IgD-negative memory B cell (primary cell): Measurements from ENCODE around the gene SPATS2. TPM values are rescaled to one million over a fixed set of nuclear protein-coding genes. Genes with fewer than 3 reads are reported as not detected.
A peak's percentile ranks its signal among the peaks of the same experiment; 100 is the strongest.
"Not testable (repeated sequence)": the region's sequence is repeated elsewhere in the genome, so short reads cannot be mapped to it uniquely, and the experiment has no call there.

Source experiments
- H3K27ac Mint-ChIP-seq, 3 donors: one replicate each; pipeline ENCODE4 v1.8.0; 2020 to 2022; ENCODE audit warnings: mild to moderate bottlenecking in 3 of 3, mixed read lengths in 3 of 3, moderate library complexity in 1 of 3
- H3K27me3 Mint-ChIP-seq: one replicate; pipeline ENCODE4 v1.8.0; 2021; ENCODE audit warnings: mixed read lengths
- H3K36me3 Mint-ChIP-seq: one replicate; pipeline ENCODE4 v1.8.0; 2020; ENCODE audit warnings: mild to moderate bottlenecking, mixed read lengths
- H3K4me1 Mint-ChIP-seq, 3 donors: one replicate each; pipeline ENCODE4 v1.8.0; 2020 to 2022; ENCODE audit warnings: mixed read lengths in 3 of 3, mild to moderate bottlenecking in 1 of 3
- H3K4me3 Mint-ChIP-seq, 4 donors: one replicate each; pipeline ENCODE4 v1.8.0; 2020 to 2022; ENCODE audit warnings: mild to moderate bottlenecking in 4 of 4, mixed read lengths in 4 of 4, moderate library complexity in 3 of 4
- H3K9me3 Mint-ChIP-seq, 3 donors: one replicate each; pipeline ENCODE4 v1.8.0; 2020 to 2021; ENCODE audit warnings: mixed read lengths in 3 of 3, mild to moderate bottlenecking in 1 of 3
- polyA plus RNA-seq: library from polyadenylated mRNA; unstranded; fragments of 300-500 nt; fragmentation: Illumina TruSeq; gene quantifications from one replicate; pipeline ENCODE4 v1.2.3, GENCODE V29; 2021

The SPATS2 gene
- polyA plus RNA-seq, 1 donor from 2014 or later = 19.3 TPM

GRCh38 chr12:49505672-49506071 lies 138.4 kb downstream of the SPATS2 start:
- no peak overlapping the region for H3K4me3 Mint-ChIP-seq

GRCh38 chr12:49507139-49507538 lies 139.9 kb downstream of the SPATS2 start:
- H3K27ac Mint-ChIP-seq = no peak overlapping the region
- no peaks in the 10 kb centered on the region for H3K9me3 Mint-ChIP-seq
- H3K27me3 Mint-ChIP-seq = no peaks in the 10 kb centered on the region
- H3K4me3 Mint-ChIP-seq = no peak overlapping the region
- peaks cover 6% of the 10 kb centered on the region for H3K36me3 Mint-ChIP-seq
- peaks cover 0 to 2% (median 0%) of the 10 kb centered on the region in 3 donors for H3K4me1 Mint-ChIP-seq

More at GRCh38 chr12:49505672-49506071, 138.4 kb downstream of the SPATS2 start:
- Mint-ChIP-seq H3K4me1 (peaks cover 0 to 4% (median 1%) of the 10 kb centered on the region in 3 donors), H3K27ac (no peak overlapping the region), H3K27me3 (no peaks in the 10 kb centered on the region), H3K36me3 (peaks cover 6% of the 10 kb centered on the region), H3K9me3 (no peaks in the 10 kb centered on the region)

- H3K27ac Mint-ChIP-seq, H3K27me3 Mint-ChIP-seq, H3K36me3 Mint-ChIP-seq, H3K4me1 Mint-ChIP-seq, H3K4me3 Mint-ChIP-seq, H3K9me3 Mint-ChIP-seq: not testable (repeated sequence)
Observed at GRCh38 chr12:49509681-49510080, 142.4 kb downstream of the SPATS2 start.

GRCh38 chr12:49511410-49511809 lies 144.1 kb downstream of the SPATS2 start:
- Mint-ChIP-seq H3K36me3 (peaks cover 4% of the 10 kb centered on the region), H3K4me1 (peaks cover 0 to 2% (median 0%) of the 10 kb centered on the region in 3 donors), H3K9me3 (no peaks in the 10 kb centered on the region), H3K27me3 (no peaks in the 10 kb centered on the region), H3K4me3 (no peak overlapping the region), H3K27ac (peak overlapping the region in 1 of 3 donors; percentile 61)

- Mint-ChIP-seq H3K4me3 (peak overlapping the region in 1 of 4 donors; percentile 42), H3K36me3 (peaks cover 4% of the 10 kb centered on the region), H3K27me3 (no peaks in the 10 kb centered on the region), H3K4me1 (peaks cover 0 to 2% (median 0%) of the 10 kb centered on the region in 3 donors), H3K27ac (no peak overlapping the region), H3K9me3 (no peaks in the 10 kb centered on the region)
Observed at GRCh38 chr12:49512546-49512945, 145.3 kb downstream of the SPATS2 start.

GRCh38 chr12:49515266-49515665 lies 148.0 kb downstream of the SPATS2 start:
- peaks cover 5% of the 10 kb centered on the region for H3K36me3 Mint-ChIP-seq
- H3K27me3 Mint-ChIP-seq = no peaks in the 10 kb centered on the region
- no peak overlapping the region for H3K4me3 Mint-ChIP-seq
- H3K4me1 Mint-ChIP-seq = peaks cover 0 to 2% (median 0%) of the 10 kb centered on the region in 3 donors
- H3K9me3 Mint-ChIP-seq = no peaks in the 10 kb centered on the region
- H3K27ac Mint-ChIP-seq = no peak overlapping the region

GRCh38 chr12:49518914-49519573 lies 151.8 kb downstream of the SPATS2 start:
- Mint-ChIP-seq H3K36me3 (peaks cover 8% of the 10 kb centered on the region), H3K4me3 (no peak overlapping the region), H3K27ac (no peak overlapping the region), H3K4me1 (peaks cover 5 to 10% (median 9%) of the 10 kb centered on the region in 3 donors), H3K9me3 (no peaks in the 10 kb centered on the region), H3K27me3 (no peaks in the 10 kb centered on the region)

- Mint-ChIP-seq H3K4me3 (no peak overlapping the region), H3K36me3 (peaks cover 8% of the 10 kb centered on the region), H3K9me3 (no peaks in the 10 kb centered on the region), H3K27me3 (no peaks in the 10 kb centered on the region), H3K27ac (no peak overlapping the region), H3K4me1 (peaks cover 5 to 10% (median 9%) of the 10 kb centered on the region in 3 donors)
Observed at GRCh38 chr12:49519574-49519936, 152.3 kb downstream of the SPATS2 start.

GRCh38 chr12:49521389-49521788 lies 154.1 kb downstream of the SPATS2 start:
- H3K27ac Mint-ChIP-seq = peak overlapping the region in 1 of 3 donors; percentile 50
- H3K27me3 Mint-ChIP-seq = no peaks in the 10 kb centered on the region

GRCh38 chr12:49524660-49525324 lies 157.5 kb downstream of the SPATS2 start:
- Mint-ChIP-seq H3K27me3 (no peaks in the 10 kb centered on the region), H3K27ac (no peak overlapping the region), H3K4me1 (peaks cover 9 to 12% (median 10%) of the 10 kb centered on the region in 3 donors), H3K36me3 (peaks cover 12% of the 10 kb centered on the region), H3K9me3 (no peaks in the 10 kb centered on the region), H3K4me3 (no peak overlapping the region)

More at GRCh38 chr12:49521389-49521788, 154.1 kb downstream of the SPATS2 start:
- no peaks in the 10 kb centered on the region for H3K9me3 Mint-ChIP-seq
- peaks cover 9% of the 10 kb centered on the region for H3K36me3 Mint-ChIP-seq
- peaks cover 5 to 10% (median 9%) of the 10 kb centered on the region in 3 donors for H3K4me1 Mint-ChIP-seq
- no peak overlapping the region for H3K4me3 Mint-ChIP-seq

- no peak overlapping the region for H3K4me3 Mint-ChIP-seq
- H3K4me1 Mint-ChIP-seq = peaks cover 9 to 12% (median 10%) of the 10 kb centered on the region in 3 donors
- H3K9me3 Mint-ChIP-seq = no peaks in the 10 kb centered on the region
- no peak overlapping the region for H3K27ac Mint-ChIP-seq
- H3K27me3 Mint-ChIP-seq = no peaks in the 10 kb centered on the region
- H3K36me3 Mint-ChIP-seq = peaks cover 12% of the 10 kb centered on the region
Observed at GRCh38 chr12:49525942-49526341, 158.7 kb downstream of the SPATS2 start.

GRCh38 chr12:49527361-49528130 lies 160.3 kb downstream of the SPATS2 start:
- H3K9me3 Mint-ChIP-seq = no peaks in the 10 kb centered on the region
- H3K27me3 Mint-ChIP-seq = no peaks in the 10 kb centered on the region
- no peak overlapping the region for H3K4me3 Mint-ChIP-seq
- peaks cover 0 to 3% (median 3%) of the 10 kb centered on the region in 3 donors for H3K4me1 Mint-ChIP-seq
- peaks cover 12% of the 10 kb centered on the region for H3K36me3 Mint-ChIP-seq
- no peak overlapping the region for H3K27ac Mint-ChIP-seq

- Mint-ChIP-seq H3K9me3 (no peaks in the 10 kb centered on the region), H3K4me1 (peaks cover 0 to 3% (median 3%) of the 10 kb centered on the region in 3 donors), H3K27ac (no peak overlapping the region), H3K27me3 (no peaks in the 10 kb centered on the region), H3K4me3 (no peak overlapping the region), H3K36me3 (peaks cover 9% of the 10 kb centered on the region)
Observed at GRCh38 chr12:49529414-49529813, 162.2 kb downstream of the SPATS2 start.

GRCh38 chr12:49531745-49532144 lies 164.5 kb downstream of the SPATS2 start:
- H3K27ac Mint-ChIP-seq = no peak overlapping the region
- H3K4me3 Mint-ChIP-seq = no peak overlapping the region
- peaks cover 4% of the 10 kb centered on the region for H3K27me3 Mint-ChIP-seq
- no peaks in the 10 kb centered on the region for H3K9me3 Mint-ChIP-seq
- peaks cover 2 to 6% (median 5%) of the 10 kb centered on the region in 3 donors for H3K4me1 Mint-ChIP-seq
- H3K36me3 Mint-ChIP-seq = peaks cover 5% of the 10 kb centered on the region

GRCh38 chr12:49533331-49533730 lies 166.1 kb downstream of the SPATS2 start:
- H3K4me1 Mint-ChIP-seq = peaks cover 5 to 14% (median 12%) of the 10 kb centered on the region in 3 donors
- H3K27me3 Mint-ChIP-seq = peaks cover 4% of the 10 kb centered on the region
- H3K27ac Mint-ChIP-seq = peak overlapping the region in 1 of 3 donors; percentile 63
- peaks cover 4% of the 10 kb centered on the region for H3K36me3 Mint-ChIP-seq
- no peaks in the 10 kb centered on the region for H3K9me3 Mint-ChIP-seq
- no peak overlapping the region for H3K4me3 Mint-ChIP-seq
